OCI-LY7 (cell line): Measurements from ENCODE around the gene CTNNAL1. TPM values are rescaled to one million over a fixed set of nuclear protein-coding genes. Genes with fewer than 3 reads are reported as not detected.

Experiments
- BruUV-seq: library from RNA; stranded (reverse); fragments of 400-500 nt; replicated peaks from 2 replicates; lab custom pipeline; 2021; lab: Mats Ljungman, UMichigan
- CTCF ChIA-PET: fragments of 300-600 bp; sonication (Branson Sonifier 250); formaldehyde crosslinking; loops from one replicate; lab custom pipeline; 2022; ENCODE audit warnings: antibody characterized with exemption; ENCODE audit not compliant: unreplicated experiment; lab: Charles Lee
- POLR2A ChIA-PET: fragments of 300-600 bp; sonication (Branson Sonifier 250); formaldehyde crosslinking; loops from one replicate; lab custom pipeline; 2022; ENCODE audit warnings: antibody characterized with exemption; lab: Charles Lee
- DNase-seq: peaks from one replicate; pipeline ENCODE4 v3.0.0-alpha.2; 2015; ENCODE audit warnings: low spot score
- H2AFZ ChIP-seq: fragments of 200-600 bp; sonication (generic), shearing (Covaris generic); 2 replicates; pipeline ENCODE4 v1.6.1; 2014; ENCODE audit warnings: mild to moderate bottlenecking, antibody characterized with exemption, low read length, moderate library complexity
- H3K27ac ChIP-seq: fragments of 200-600 bp; sonication (generic); 2 replicates; pipeline ENCODE4 v1.5.1; 2014; ENCODE audit warnings: mixed run types, low read depth, mild to moderate bottlenecking, moderate library complexity, low read length, inconsistent platforms; ENCODE audit not compliant: poor library complexity, severe bottlenecking
- H3K36me3 ChIP-seq: fragments of 200-600 bp; sonication (generic); 2 replicates; pipeline ENCODE4 v1.6.1; 2014; ENCODE audit warnings: mild to moderate bottlenecking, antibody characterized with exemption, low read length, moderate library complexity, mixed read lengths; ENCODE audit not compliant: insufficient read depth
- H3K4me1 ChIP-seq: fragments of 200-600 bp; sonication (generic); 2 replicates; pipeline ENCODE4 v1.5.1; 2014; ENCODE audit warnings: mild to moderate bottlenecking, low read length; ENCODE audit not compliant: insufficient read depth, poor library complexity, severe bottlenecking
- H3K4me2 ChIP-seq: fragments of 200-600 bp; sonication (generic); 2 replicates; pipeline ENCODE4 v1.6.1; 2014; ENCODE audit warnings: mild to moderate bottlenecking, low read length
- H3K4me3 ChIP-seq: fragments of 200-600 bp; sonication (generic); 2 replicates; pipeline ENCODE4 v1.5.1; 2014; ENCODE audit warnings: mild to moderate bottlenecking, low read depth, low read length; ENCODE audit not compliant: poor library complexity, severe bottlenecking
- H3K79me2 ChIP-seq: fragments of 200-600 bp; sonication (generic); 2 replicates; pipeline ENCODE4 v1.6.1; 2016; ENCODE audit warnings: low read depth, mild to moderate bottlenecking, low read length, moderate library complexity, mixed read lengths; ENCODE audit not compliant: insufficient read depth
- H3K9me2 ChIP-seq: fragments of 200-600 bp; sonication (generic); 2 replicates; pipeline ENCODE4 v1.6.1; 2016; ENCODE audit warnings: mild to moderate bottlenecking, low read length, mixed read lengths; ENCODE audit not compliant: insufficient read depth
- H3K9me3 ChIP-seq: fragments of 200-600 bp; sonication (generic); 2 replicates; pipeline ENCODE4 v1.6.1; 2014; ENCODE audit warnings: mild to moderate bottlenecking, mixed run types, low read length, mixed read lengths
- H4K20me1 ChIP-seq: fragments of 200-600 bp; sonication (generic); 2 replicates; pipeline ENCODE4 v1.6.1; 2014; ENCODE audit warnings: mild to moderate bottlenecking, antibody characterized with exemption, low read length, moderate library complexity, mixed read lengths; ENCODE audit not compliant: insufficient read depth
- EZH2phosphoT487 ChIP-seq: fragments of 200-600 bp; sonication (generic); IDR thresholded peaks from 2 replicates; pipeline ENCODE4 v1.6.1; 2018; ENCODE audit warnings: low read depth, borderline replicate concordance, mild to moderate bottlenecking, mixed run types, antibody characterized with exemption, low read length, moderate library complexity, mixed read lengths
- intact Hi-C: fragments of 100-400 bp; cut with micrococcal nuclease; formaldehyde crosslinking; loops from one replicate; pipeline ENCODE4 v1.10.0; 2022; ENCODE audit not compliant: unreplicated experiment
- total RNA-seq, 2 experiments: library from RNA; depleted of rRNA in 1 of 2; stranded (reverse); fragments of >200 nt in 1 of 2; shearing (Covaris generic) in 1 of 2; gene quantifications; 2 replicates each; pipeline ENCODE4 v1.2.3, GENCODE V29; 2014 to 2022
- TF ChIP-seq, protein P1 (sequence below): fragments of 200-600 bp; sonication (generic); conservative IDR thresholded peaks from 2 replicates; pipeline ENCODE4 v1.5.1; 2014; ENCODE audit warnings: mild to moderate bottlenecking, antibody characterized with exemption, low read length, moderate library complexity, mixed read lengths

Gene CTNNAL1
- total RNA-seq, 2 experiments from 2014 or later: 32.0 to 35.3 TPM

DNA sequence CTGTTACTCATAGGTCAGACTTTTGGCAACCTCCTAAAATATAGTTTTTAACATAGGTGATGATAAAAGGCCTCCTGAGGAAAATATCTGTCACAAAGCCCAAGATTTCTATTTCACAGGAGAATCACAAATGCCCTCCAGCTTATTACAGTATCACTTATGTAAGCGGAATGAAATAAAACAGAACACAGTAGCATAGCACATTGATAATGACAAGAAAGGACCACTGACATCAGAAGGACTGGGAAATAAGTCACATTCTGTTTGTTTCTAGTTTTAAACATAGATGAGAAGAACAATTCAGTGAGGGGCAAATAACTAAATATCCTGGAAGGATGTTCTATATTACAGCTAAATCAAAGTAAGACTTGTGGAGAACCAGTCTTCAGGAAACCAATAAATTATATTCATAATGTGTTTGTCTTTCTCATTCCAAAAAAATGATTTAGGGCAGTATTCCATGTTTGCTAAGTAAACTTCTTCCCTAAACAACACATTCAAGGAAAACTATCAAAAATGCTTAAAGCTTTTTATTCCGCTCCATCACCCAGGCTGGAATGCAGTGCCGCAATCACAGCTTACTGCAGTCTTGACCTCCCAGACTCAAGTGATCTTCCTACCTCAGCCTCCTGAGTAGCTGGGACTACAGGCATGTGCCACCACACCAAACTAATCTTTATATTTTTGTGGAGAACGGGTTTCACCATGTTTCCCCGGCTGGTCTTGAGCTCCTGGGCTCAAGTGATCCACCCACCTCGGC lies 20.8 kb upstream of the CTNNAL1 start:
- TF ChIP-seq EZH2phosphoT487: no peak
- TF ChIP-seq, protein P1, sequence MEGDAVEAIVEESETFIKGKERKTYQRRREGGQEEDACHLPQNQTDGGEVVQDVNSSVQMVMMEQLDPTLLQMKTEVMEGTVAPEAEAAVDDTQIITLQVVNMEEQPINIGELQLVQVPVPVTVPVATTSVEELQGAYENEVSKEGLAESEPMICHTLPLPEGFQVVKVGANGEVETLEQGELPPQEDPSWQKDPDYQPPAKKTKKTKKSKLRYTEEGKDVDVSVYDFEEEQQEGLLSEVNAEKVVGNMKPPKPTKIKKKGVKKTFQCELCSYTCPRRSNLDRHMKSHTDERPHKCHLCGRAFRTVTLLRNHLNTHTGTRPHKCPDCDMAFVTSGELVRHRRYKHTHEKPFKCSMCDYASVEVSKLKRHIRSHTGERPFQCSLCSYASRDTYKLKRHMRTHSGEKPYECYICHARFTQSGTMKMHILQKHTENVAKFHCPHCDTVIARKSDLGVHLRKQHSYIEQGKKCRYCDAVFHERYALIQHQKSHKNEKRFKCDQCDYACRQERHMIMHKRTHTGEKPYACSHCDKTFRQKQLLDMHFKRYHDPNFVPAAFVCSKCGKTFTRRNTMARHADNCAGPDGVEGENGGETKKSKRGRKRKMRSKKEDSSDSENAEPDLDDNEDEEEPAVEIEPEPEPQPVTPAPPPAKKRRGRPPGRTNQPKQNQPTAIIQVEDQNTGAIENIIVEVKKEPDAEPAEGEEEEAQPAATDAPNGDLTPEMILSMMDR: no peak
- no TSS peak for BruUV-seq
- DNase-seq: no peak
- no peak overlapping the region for H3K4me2 ChIP-seq
- H3K4me3 ChIP-seq: no peak overlapping the region
- ChIA-PET POLR2A (interaction anchor here (0.5 to 1.3 kb wide), 4 partner anchors 10 to 47 kb away, joined by 3 to 7 read pairs (median 3); no protein-coding TSS in a partner anchor), CTCF (no interaction called here)
- H3K27ac ChIP-seq: no peak overlapping the region
- H3K79me2 ChIP-seq: no peaks in the 10 kb centered on the region
- intact Hi-C loops: no loop called here
- H4K20me1 ChIP-seq: no peaks in the 10 kb centered on the region
- H3K36me3 ChIP-seq: peaks cover 97% of the 10 kb centered on the region
- no peaks in the 10 kb centered on the region for H3K4me1 ChIP-seq
- H2AFZ ChIP-seq: no peak overlapping the region
- H3K9me2 ChIP-seq: no peaks in the 10 kb centered on the region
- H3K9me3 ChIP-seq: no peaks in the 10 kb centered on the region

DNA sequence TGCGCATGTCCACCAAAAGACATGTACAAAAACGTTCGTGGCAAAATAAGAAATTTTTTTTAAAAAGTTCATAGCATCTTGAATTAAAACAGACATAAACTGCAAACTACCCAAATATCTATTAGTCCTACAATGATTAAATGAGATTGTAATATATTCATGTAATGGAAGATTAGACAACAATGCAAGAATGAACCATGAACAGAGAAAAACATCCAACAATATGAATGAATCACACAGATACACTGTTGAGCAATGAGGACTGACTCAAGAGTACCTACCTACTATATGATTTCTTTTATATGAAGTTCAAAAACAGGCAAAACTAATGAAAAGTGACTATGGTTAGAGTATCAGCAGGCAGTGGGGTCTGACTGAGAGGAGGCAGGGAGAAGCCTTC lies 17.9 kb upstream of the CTNNAL1 start:
- Histone ChIP-seq H3K79me2 (no peaks in the 10 kb centered on the region), H3K9me2 (no peaks in the 10 kb centered on the region), H3K36me3 (peaks cover 95% of the 10 kb centered on the region), H3K9me3 (no peaks in the 10 kb centered on the region), H3K27ac (no peak overlapping the region), H3K4me1 (no peaks in the 10 kb centered on the region), H4K20me1 (no peaks in the 10 kb centered on the region; the same call in 1 of the 2 replicates), H3K4me3 (no peak overlapping the region), H3K4me2 (no peak overlapping the region), H2AFZ (no peak overlapping the region)
- POLR2A ChIA-PET: no interaction called here
- CTCF ChIA-PET: no interaction called here
- no peak for TF ChIP-seq EZH2phosphoT487
- TF ChIP-seq, protein P1: no peak
- no peak for DNase-seq
- TSS peak; percentile 16 for BruUV-seq
- intact Hi-C loops: no loop called here

DNA sequence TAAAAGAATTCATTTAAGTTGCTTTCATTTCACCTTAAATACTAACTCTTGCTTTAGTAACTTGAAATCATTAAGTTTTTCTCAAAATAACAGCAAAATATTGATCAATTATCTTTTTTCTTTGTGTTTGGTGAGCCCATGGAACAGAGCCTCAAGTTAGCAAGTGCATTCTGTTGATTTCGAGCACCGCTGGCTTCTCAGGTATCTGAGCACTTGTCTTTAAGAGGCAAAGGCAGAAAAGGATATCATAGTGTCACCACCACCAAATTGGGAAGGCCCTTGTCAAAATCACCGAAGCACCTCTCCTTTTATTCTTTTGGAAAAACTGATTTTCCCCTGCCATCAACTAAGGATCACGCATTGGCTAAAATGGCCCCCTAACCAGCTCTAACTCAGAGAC lies 17.1 kb upstream of the CTNNAL1 start:
- Histone ChIP-seq H3K9me2 (no peaks in the 10 kb centered on the region), H3K4me3 (no peak overlapping the region), H4K20me1 (no peaks in the 10 kb centered on the region; the same call in 1 of the 2 replicates), H3K27ac (no peak overlapping the region), H3K36me3 (peaks cover 95% of the 10 kb centered on the region), H3K79me2 (no peaks in the 10 kb centered on the region), H3K4me1 (no peaks in the 10 kb centered on the region), H3K9me3 (no peaks in the 10 kb centered on the region), H2AFZ (no peak overlapping the region), H3K4me2 (no peak overlapping the region)
- no TSS peak for BruUV-seq
- intact Hi-C loops: no loop called here
- DNase-seq: no peak
- POLR2A ChIA-PET: no interaction called here
- TF ChIP-seq, protein P1: no peak
- no peak for TF ChIP-seq EZH2phosphoT487
- CTCF ChIA-PET: no interaction called here
